HG02885 (cell line): ENCODE results near the gene SLC4A2.

Experiments
- ATAC-seq: cut with Tn5 transposase; IDR thresholded peaks from one replicate; pipeline ENCODE4 v1.9.1; 2021; ENCODE audit warnings: mild to moderate bottlenecking; ENCODE audit not compliant: unreplicated experiment, poor library complexity

SLC4A2 gene

GRCh38 chr7:151061213-151062110 lies 2.1 kb downstream of the SLC4A2 start:
- no peak for ATAC-seq

- ATAC-seq: no peak
These were observed 2.7 kb downstream of the SLC4A2 start for GRCh38 chr7:151062111-151062398.

- no peak for ATAC-seq
These were observed 3.2 kb downstream of the SLC4A2 start for GRCh38 chr7:151062399-151063211.

GRCh38 chr7:151063212-151063561 lies 3.8 kb downstream of the SLC4A2 start:
- no peak for ATAC-seq

- no peak for ATAC-seq
These were observed 5.1 kb downstream of the SLC4A2 start for GRCh38 chr7:151064454-151064853.

GRCh38 chr7:151064993-151065392 lies 5.6 kb downstream of the SLC4A2 start:
- no peak for ATAC-seq

- ATAC-seq: no peak
These were observed 6.1 kb downstream of the SLC4A2 start for GRCh38 chr7:151065516-151065915.

GRCh38 chr7:151066273-151066974 lies 7.0 kb downstream of the SLC4A2 start:
- no peak for ATAC-seq

- ATAC-seq: no peak
These were observed 8.8 kb downstream of the SLC4A2 start for GRCh38 chr7:151068069-151068773.

GRCh38 chr7:151069841-151070573 lies 10.6 kb downstream of the SLC4A2 start:
- ATAC-seq: no peak

- no peak for ATAC-seq
These were observed 11.2 kb downstream of the SLC4A2 start for GRCh38 chr7:151070574-151070960.

GRCh38 chr7:151071032-151071866 lies 11.9 kb downstream of the SLC4A2 start:
- ATAC-seq: no peak

GRCh38 chr7:151073990-151074389 lies 14.6 kb downstream of the SLC4A2 start:
- no peak for ATAC-seq

GRCh38 chr7:151074817-151075661 lies 15.7 kb downstream of the SLC4A2 start:
- ATAC-seq: no peak

- no peak for ATAC-seq
These were observed 16.2 kb downstream of the SLC4A2 start for GRCh38 chr7:151075662-151075971.

GRCh38 chr7:151075978-151076426 lies 16.6 kb downstream of the SLC4A2 start:
- ATAC-seq: no peak

- no peak for ATAC-seq
These were observed 17.7 kb downstream of the SLC4A2 start for GRCh38 chr7:151076863-151077704.
